ENCODE data around the gene GPN2.

Gene GPN2

GRCh38 chr1:26833432-26834405, 56.4 kb downstream of the GPN2 start:
- no peak overlapping the region for H3K4me3 ChIP-seq (ENCODE audit: low read depth, low read length)
- H3K36me3 ChIP-seq (replicated peaks): peaks cover 46% of the 10 kb centered on the region
- H3K27ac ChIP-seq: no peak overlapping the region
- no peaks in the 10 kb centered on the region for H3K27me3 ChIP-seq (replicated peaks)
- DNase-seq: no peak
- in situ Hi-C loops (cut with HindIII; ENCODE audit: low pct_ligation_motif_present, low sequenced_read_pairs): no loop called here
- TF ChIP-seq, protein P1, sequence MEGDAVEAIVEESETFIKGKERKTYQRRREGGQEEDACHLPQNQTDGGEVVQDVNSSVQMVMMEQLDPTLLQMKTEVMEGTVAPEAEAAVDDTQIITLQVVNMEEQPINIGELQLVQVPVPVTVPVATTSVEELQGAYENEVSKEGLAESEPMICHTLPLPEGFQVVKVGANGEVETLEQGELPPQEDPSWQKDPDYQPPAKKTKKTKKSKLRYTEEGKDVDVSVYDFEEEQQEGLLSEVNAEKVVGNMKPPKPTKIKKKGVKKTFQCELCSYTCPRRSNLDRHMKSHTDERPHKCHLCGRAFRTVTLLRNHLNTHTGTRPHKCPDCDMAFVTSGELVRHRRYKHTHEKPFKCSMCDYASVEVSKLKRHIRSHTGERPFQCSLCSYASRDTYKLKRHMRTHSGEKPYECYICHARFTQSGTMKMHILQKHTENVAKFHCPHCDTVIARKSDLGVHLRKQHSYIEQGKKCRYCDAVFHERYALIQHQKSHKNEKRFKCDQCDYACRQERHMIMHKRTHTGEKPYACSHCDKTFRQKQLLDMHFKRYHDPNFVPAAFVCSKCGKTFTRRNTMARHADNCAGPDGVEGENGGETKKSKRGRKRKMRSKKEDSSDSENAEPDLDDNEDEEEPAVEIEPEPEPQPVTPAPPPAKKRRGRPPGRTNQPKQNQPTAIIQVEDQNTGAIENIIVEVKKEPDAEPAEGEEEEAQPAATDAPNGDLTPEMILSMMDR (IDR thresholded peaks at IDR 0.05; ENCODE audit: low read depth, low read length, missing control alignments): no peak

DNA sequence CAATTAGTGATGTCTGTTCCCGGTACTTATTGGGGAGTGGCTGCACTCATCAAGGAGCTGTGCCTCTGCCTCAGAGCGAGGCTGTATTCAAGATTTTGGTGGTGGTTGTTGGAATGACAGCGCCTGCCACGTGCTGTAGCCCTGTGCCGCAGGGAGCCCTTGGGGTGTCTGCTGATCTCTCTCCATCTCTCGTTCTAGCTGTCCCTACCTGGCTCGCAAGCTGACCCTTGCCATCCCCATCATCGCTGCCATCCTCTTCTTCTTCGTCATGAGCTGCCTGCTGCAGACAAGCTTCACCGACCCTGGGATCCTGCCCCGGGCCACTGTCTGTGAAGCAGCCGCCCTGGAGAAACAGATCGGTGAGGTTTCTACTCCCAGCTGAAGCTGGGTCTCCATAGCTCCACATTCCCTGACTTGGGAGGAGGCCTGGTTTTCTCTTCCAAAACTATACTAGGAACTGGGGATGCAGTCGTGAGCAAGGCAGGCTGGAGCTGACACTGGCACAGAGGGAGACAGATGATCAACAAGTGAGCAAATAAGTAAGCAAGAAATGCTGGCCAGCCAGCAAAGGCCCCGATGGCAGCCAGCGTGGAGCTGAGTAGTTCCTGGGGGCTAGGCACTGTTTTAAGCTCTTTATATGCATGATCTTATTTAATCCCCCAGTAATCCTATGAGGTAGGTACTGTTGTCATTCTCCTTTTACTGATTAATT, 57.7 kb downstream of the GPN2 start:
- H3K27me3 ChIP-seq (replicated peaks): no peaks in the 10 kb centered on the region
- no peak for DNase-seq
- in situ Hi-C loops (cut with HindIII; ENCODE audit: low pct_ligation_motif_present, low sequenced_read_pairs): no loop called here
- no peak overlapping the region for H3K27ac ChIP-seq
- TF ChIP-seq, protein P1 (IDR thresholded peaks at IDR 0.05; ENCODE audit: low read depth, low read length, missing control alignments): no peak
- H3K4me3 ChIP-seq (ENCODE audit: low read depth, low read length): no peak overlapping the region
- peaks cover 36% of the 10 kb centered on the region for H3K36me3 ChIP-seq (replicated peaks)

GRCh38 chr1:26831546-26832248, 58.4 kb downstream of the GPN2 start:
- H3K27ac ChIP-seq: no peak overlapping the region
- in situ Hi-C loops (cut with HindIII; ENCODE audit: low pct_ligation_motif_present, low sequenced_read_pairs): no loop called here
- TF ChIP-seq, protein P1 (IDR thresholded peaks at IDR 0.05; ENCODE audit: low read depth, low read length, missing control alignments): no peak
- no peak for DNase-seq
- H3K36me3 ChIP-seq (replicated peaks): peaks cover 36% of the 10 kb centered on the region
- H3K4me3 ChIP-seq (ENCODE audit: low read depth, low read length): no peak overlapping the region
- H3K27me3 ChIP-seq (replicated peaks): no peaks in the 10 kb centered on the region

GRCh38 chr1:26831059-26831458, 59.0 kb downstream of the GPN2 start:
- no peak overlapping the region for H3K4me3 ChIP-seq (ENCODE audit: low read depth, low read length)
- TF ChIP-seq, protein P1 (IDR thresholded peaks at IDR 0.05; ENCODE audit: low read depth, low read length, missing control alignments): no peak
- in situ Hi-C loops (cut with HindIII; ENCODE audit: low pct_ligation_motif_present, low sequenced_read_pairs): no loop called here
- H3K27ac ChIP-seq: no peak overlapping the region
- no peak for DNase-seq
- no peaks in the 10 kb centered on the region for H3K27me3 ChIP-seq (replicated peaks)
- H3K36me3 ChIP-seq (replicated peaks): peaks cover 35% of the 10 kb centered on the region

- Histone ChIP-seq H3K36me3 (replicated peaks) (peaks cover 30% of the 10 kb centered on the region), H3K27me3 (replicated peaks) (no peaks in the 10 kb centered on the region), H3K4me3 (ENCODE audit: low read depth, low read length) (no peak overlapping the region), H3K27ac (no peak overlapping the region)
- TF ChIP-seq, protein P1 (IDR thresholded peaks at IDR 0.05; ENCODE audit: low read depth, low read length, missing control alignments): no peak
- in situ Hi-C loops (cut with HindIII; ENCODE audit: low pct_ligation_motif_present, low sequenced_read_pairs): no loop called here
- no peak for DNase-seq
These were observed 60.7 kb downstream of the GPN2 start for GRCh38 chr1:26829184-26829911.

Data from brain microvascular endothelial cell (primary cell).